Thyroid gland (tissue), 4 donors: ENCODE measurements around the gene JAKMIP1. TPM values are rescaled to one million over a fixed set of nuclear protein-coding genes. Genes with fewer than 3 reads are reported as not detected.

Experiments
- DNase-seq, 2 donors: peaks; one replicate each; pipeline ENCODE4 v3.0.0-alpha.2; 2019
- H3K27ac ChIP-seq, 3 donors: fragments of 200-600 bp; sonication (generic); 1 replicate in 2 of 3; 2 replicates in 1 of 3; pipeline ENCODE4 v1.5.1; 2016 to 2019; ENCODE audit warnings: mild to moderate bottlenecking in 1 of 3, moderate library complexity in 1 of 3
- H3K27me3 ChIP-seq: fragments of 200-600 bp; sonication (generic); one replicate; pipeline ENCODE4 v1.5.1; 2019
- H3K36me3 ChIP-seq, 2 donors: fragments of 200-600 bp; sonication (generic); one replicate each; pipeline ENCODE4 v1.5.1; 2016 to 2019
- H3K4me1 ChIP-seq, 2 donors: fragments of 200-600 bp; sonication (generic); one replicate each; pipeline ENCODE4 v1.5.1; 2017 to 2019
- H3K4me3 ChIP-seq, 3 donors: fragments of 200-600 bp; sonication (generic); replicated peaks in 1 of 3; 1 replicate in 2 of 3; 2 replicates in 1 of 3; pipeline ENCODE4 v1.5.1; 2016; ENCODE audit warnings: mild to moderate bottlenecking in 1 of 3
- H3K9me3 ChIP-seq: fragments of 200-600 bp; sonication (generic); one replicate; pipeline ENCODE4 v1.5.1; 2017
- POLR2A ChIP-seq, 2 donors: fragments of 450-650 bp; IDR thresholded peaks; one replicate each; pipeline ENCODE4 v1.6.1; 2017; ENCODE audit warnings: antibody characterized with exemption in 2 of 2, mild to moderate bottlenecking in 2 of 2, moderate library complexity in 1 of 2
- WGBS, 2 donors: methylation state at CpG; one replicate each; pipeline ENCODE4 v1.1.5; 2017; 5-methylcytosine and 5-hydroxymethylcytosine counted together
- intact Hi-C: fragments of 100-400 bp; cut with DNase I; formaldehyde crosslinking; loops from one replicate; pipeline ENCODE4 v1.15.1; 2023
- total RNA-seq, 4 donors: library from RNA; depleted of rRNA; stranded (reverse); fragments of >200 nt; gene quantifications; one replicate each; pipeline ENCODE4 v1.2.3, GENCODE V29; 2016
- TF ChIP-seq, protein P1 (sequence below), 6 experiments: fragments of 200-600 bp in 3 of 6; fragments of 450-650 bp in 3 of 6; sonication (generic) in 3 of 6; IDR thresholded peaks; one replicate each; pipeline ENCODE4 v1.5.1; 2016 to 2019; ENCODE audit warnings: antibody characterized with exemption in 6 of 6, mild to moderate bottlenecking in 2 of 6, inconsistent platforms in 1 of 6, moderate library complexity in 1 of 6

JAKMIP1 gene
- total RNA-seq, 4 donors from 2014 or later: 0.67 to 1.9 (median 1.1) TPM

DNA sequence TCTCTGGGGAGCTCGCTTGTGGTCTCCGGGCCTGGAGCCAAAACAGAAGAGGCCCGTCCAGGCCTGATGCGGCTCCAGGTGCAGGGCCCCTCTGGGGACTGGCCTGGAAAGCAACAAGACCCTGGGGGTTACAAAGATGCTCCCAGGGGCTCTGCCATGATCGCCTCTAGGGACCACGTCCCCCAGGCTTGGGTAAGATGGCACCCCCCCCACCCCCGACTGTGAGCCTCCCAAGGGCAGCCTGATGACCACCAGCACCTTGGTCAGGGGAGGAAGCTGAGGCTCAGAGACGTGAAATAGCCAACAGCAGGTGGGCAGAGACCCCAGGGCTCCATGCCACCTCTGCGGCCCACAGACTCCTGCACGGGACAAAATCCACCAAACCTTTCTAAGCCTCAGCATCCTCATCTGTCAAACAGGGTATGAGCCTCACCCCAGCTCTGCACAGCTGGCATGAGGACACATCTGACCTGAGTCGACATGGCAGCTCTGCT, 207.5 kb downstream of the JAKMIP1 start:
- no peaks in the 10 kb centered on the region for H3K4me1 ChIP-seq
- TF ChIP-seq, protein P1, sequence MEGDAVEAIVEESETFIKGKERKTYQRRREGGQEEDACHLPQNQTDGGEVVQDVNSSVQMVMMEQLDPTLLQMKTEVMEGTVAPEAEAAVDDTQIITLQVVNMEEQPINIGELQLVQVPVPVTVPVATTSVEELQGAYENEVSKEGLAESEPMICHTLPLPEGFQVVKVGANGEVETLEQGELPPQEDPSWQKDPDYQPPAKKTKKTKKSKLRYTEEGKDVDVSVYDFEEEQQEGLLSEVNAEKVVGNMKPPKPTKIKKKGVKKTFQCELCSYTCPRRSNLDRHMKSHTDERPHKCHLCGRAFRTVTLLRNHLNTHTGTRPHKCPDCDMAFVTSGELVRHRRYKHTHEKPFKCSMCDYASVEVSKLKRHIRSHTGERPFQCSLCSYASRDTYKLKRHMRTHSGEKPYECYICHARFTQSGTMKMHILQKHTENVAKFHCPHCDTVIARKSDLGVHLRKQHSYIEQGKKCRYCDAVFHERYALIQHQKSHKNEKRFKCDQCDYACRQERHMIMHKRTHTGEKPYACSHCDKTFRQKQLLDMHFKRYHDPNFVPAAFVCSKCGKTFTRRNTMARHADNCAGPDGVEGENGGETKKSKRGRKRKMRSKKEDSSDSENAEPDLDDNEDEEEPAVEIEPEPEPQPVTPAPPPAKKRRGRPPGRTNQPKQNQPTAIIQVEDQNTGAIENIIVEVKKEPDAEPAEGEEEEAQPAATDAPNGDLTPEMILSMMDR (IDR thresholded peaks at IDR 0.05): no peak
- no peak for TF ChIP-seq POLR2A (IDR thresholded peaks at IDR 0.05)
- no peaks in the 10 kb centered on the region for H3K36me3 ChIP-seq
- H3K9me3 ChIP-seq: no peaks in the 10 kb centered on the region
- no peak overlapping the region for H3K4me3 ChIP-seq
- 77 to 78% methylated on average over 5 to 6 of the region's 11 CpGs for WGBS, 2 donors
- intact Hi-C loops: loop anchor here (10.0 kb wide), 1 partner anchor 252 kb away; no protein-coding TSS in a partner anchor
- H3K27ac ChIP-seq: no peak overlapping the region
- H3K27me3 ChIP-seq: no peaks in the 10 kb centered on the region
- no peak for DNase-seq

DNA sequence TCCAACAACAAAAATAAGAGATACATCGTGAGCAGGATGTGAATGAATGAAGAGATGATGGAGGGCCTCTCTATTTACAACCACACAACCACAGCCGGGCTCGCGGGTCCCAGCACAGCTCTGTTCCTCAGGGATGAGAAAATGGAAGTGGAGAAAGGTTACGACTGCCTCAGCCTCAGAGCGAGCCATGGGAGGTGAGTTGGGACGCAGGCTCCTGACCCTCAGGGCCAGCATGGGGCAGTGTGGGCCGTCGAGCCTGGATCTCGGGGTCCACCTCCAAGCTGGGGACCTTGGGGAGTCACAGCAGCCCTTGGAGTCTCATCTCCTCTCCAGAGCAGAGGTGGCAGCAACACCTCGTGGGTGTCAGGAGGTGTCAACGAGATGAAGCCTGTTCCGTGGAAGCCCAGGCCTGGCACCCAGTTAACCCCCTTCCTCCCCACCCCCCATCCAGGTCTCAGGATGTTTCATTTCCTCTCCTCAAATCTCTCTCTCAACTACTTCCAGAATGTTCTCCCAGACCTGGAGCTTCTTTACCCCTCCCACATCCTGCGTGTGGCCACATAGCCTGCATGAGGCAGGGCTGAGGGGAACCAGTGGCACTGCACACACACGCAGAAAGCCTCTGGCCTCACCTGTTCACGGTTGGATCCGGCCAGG, 208.1 kb downstream of the JAKMIP1 start:
- H3K4me3 ChIP-seq: no peak overlapping the region
- H3K4me1 ChIP-seq: no peaks in the 10 kb centered on the region
- no peaks in the 10 kb centered on the region for H3K36me3 ChIP-seq
- no peak overlapping the region for H3K27ac ChIP-seq
- intact Hi-C loops: loop anchor here (10.0 kb wide), 1 partner anchor 253 kb away; no protein-coding TSS in a partner anchor
- no peak for DNase-seq
- WGBS, 2 donors: 72 to 75% methylated on average over 17 of the region's 17 CpGs
- H3K9me3 ChIP-seq: no peaks in the 10 kb centered on the region
- no peak for TF ChIP-seq POLR2A (IDR thresholded peaks at IDR 0.05)
- TF ChIP-seq, protein P1 (IDR thresholded peaks at IDR 0.05): no peak
- H3K27me3 ChIP-seq: no peaks in the 10 kb centered on the region

DNA sequence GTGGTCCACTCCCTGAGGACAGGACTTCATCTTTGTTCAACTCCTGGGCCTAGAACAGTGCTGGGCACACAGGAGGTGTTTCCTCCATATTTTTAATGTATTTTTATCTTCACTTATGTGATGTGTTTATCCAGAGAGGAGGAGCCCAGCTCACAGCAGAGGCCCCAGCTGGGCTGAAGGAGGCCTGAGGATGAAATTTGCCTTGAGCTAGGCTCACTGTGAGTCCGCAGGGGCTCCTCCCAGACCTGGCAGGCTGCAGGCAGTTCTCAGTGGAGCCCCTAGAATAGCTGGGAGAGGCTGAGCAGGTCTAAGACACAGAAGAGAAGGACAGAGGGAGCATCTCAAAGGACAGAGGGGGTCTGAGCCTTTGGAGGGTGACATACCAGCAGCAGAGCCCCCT, 208.9 kb downstream of the JAKMIP1 start:
- 30 to 71% methylated on average over 1 of the region's 1 CpG for WGBS, 2 donors
- intact Hi-C loops: loop anchor here (10.0 kb wide), 1 partner anchor 253 kb away; no protein-coding TSS in a partner anchor
- Histone ChIP-seq H3K9me3 (no peaks in the 10 kb centered on the region), H3K27ac (no peak overlapping the region), H3K4me3 (no peak overlapping the region), H3K4me1 (no peaks in the 10 kb centered on the region), H3K36me3 (no peaks in the 10 kb centered on the region), H3K27me3 (no peaks in the 10 kb centered on the region)
- no peak for TF ChIP-seq POLR2A (IDR thresholded peaks at IDR 0.05)
- TF ChIP-seq, protein P1 (IDR thresholded peaks at IDR 0.05): no peak
- DNase-seq: no peak

DNA sequence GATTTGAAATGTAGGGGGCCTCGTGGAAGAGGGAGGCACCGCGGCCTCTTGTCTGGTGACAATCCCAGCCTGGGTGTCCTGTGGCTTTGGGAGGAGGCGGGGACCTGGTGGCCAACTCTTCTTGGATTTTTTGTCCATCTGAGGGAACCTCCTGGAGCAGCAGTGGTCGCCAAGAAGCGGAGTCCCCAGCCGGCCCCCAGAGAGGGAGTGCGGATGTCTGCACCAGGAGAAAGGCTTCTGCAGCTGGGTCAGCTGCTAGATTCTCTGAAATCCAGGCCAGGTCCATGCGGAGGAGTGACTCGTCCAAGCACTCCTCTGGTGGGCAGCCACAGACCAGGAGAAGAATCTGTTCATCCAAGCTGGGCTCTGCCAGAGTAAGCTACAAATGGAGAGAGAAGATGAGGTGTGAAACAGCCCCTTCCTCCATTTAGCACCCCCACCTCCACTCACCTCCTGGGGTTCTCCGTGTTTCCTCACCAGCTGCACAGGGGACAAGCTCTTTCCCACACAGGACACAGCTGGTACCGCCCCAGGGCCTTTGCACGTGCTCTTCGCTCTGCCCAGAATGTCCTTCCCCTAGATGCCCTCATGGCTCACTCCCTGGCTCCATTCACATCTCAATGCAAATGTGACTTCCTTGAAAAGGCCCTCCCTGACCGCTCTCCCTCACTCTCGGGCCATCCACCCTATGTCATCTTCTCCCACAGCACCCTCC, 209.7 kb downstream of the JAKMIP1 start:
- H3K36me3 ChIP-seq: no peaks in the 10 kb centered on the region
- H3K27me3 ChIP-seq: no peaks in the 10 kb centered on the region
- no peaks in the 10 kb centered on the region for H3K4me1 ChIP-seq
- WGBS, 2 donors: 92 to 94% methylated on average over 14 to 16 of the region's 16 CpGs
- H3K27ac ChIP-seq: no peak overlapping the region
- H3K4me3 ChIP-seq: no peak overlapping the region
- intact Hi-C loops: loop anchor here (10.0 kb wide), 1 partner anchor 254 kb away; no protein-coding TSS in a partner anchor
- no peaks in the 10 kb centered on the region for H3K9me3 ChIP-seq
- DNase-seq: no peak
- TF ChIP-seq, protein P1 (IDR thresholded peaks at IDR 0.05): no peak
- TF ChIP-seq POLR2A (IDR thresholded peaks at IDR 0.05): no peak
